ENCODE measurements around the gene PDXDC1.
"Not testable (repeated sequence)": the region's sequence is repeated elsewhere in the genome, so short reads cannot be mapped to it uniquely, and the experiment has no call there.

The PDXDC1 gene

DNA sequence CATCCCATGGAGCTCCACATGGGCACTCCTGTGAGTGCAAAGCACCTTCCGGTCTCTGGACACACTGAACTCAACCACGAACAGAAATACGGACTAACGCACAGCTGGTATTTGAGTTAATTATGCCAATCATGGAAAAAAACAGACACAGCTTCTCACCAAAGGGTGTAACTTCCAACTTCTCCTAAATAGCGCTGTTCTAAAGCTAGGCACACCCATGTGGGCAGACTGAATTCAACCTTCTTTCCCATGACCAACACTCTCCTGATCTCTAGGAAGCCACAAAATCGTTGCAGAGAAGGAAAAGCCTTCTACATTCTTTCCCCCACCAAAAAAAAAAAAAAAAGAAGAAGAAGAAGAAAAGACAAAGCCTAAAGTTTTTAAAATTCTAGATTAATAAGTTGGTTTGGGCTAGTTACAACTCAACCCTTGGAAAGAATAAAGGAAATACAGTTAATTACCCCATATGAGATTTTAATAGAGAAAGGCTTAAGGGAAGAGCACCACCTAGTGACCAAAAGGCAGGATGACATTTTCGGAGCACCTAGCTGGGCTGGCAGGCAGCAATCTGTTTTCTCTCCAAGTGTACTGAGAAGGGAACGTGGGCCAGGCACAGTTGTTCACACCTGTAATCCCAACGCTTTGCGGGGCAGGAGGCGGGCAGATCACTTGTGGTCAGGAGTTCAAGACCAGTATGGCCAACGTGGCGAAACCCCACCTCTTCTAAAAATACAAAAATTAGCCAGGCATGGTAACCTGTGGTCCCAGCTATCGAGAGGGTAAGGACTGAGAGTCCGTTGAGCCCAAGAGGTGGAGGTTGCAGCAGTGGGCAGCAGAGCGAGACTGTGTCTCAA is 97.3 kb downstream of the PDXDC1 start:
- DNase-seq, result not testable (repeated sequence)

DNA sequence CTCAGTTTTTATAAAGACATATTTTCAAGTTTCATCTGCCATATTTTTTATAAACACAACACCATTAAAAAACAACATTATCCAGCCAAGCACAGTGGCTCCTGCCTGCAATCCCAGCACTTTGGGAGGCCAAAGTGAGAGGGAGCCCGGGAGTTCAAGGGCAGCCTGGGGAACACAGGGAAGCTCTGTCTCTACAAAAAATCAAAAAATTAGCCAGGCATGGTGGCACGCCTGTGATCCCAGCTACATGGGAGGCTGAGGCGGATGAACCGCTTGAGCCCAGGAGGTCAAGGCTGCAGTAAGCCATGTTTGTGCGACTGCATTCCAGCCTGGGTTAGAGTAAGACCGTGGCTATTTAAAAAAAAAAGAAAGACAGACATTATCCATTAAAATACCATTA is 98.3 kb downstream of the PDXDC1 start:
- no peak for DNase-seq

DNA sequence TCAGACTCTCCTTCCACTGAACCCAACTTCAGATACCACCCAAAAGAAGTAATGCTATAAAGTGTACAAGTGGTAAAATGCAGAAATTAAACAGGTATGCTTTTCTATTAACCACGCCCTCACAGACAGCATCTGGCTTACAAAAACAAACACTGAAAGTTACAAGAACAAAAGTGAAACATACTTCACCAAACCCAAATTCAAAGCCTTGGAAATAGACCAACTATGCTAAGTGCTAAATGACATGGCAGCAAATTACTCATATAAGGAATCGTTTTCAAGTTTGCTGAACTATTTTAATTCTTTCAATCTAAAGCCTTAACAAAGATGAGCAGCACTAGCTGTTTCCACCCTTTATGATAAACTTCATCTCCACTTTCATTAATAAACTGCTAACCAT is 101.3 kb downstream of the PDXDC1 start:
- DNase-seq, result not testable (repeated sequence)

DNA sequence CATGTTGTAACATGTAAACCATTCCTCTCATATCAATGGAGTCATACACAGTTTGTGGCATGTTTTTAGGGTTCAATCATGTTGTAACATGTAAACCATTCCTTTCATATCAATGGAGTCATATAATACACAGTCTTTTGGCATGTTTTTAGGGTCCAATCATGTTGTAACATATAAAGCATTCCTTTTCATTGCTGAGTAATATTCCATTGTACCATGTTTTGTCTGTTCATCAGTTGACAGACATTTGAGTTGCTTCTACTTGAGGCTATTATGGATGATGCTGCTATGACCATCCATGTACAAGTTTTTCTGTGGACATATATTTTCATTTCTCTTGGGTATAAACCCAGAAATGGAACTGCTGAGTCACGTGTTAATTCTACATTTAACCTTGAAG is 106.1 kb downstream of the PDXDC1 start:
- not testable (repeated sequence) for DNase-seq

DNA sequence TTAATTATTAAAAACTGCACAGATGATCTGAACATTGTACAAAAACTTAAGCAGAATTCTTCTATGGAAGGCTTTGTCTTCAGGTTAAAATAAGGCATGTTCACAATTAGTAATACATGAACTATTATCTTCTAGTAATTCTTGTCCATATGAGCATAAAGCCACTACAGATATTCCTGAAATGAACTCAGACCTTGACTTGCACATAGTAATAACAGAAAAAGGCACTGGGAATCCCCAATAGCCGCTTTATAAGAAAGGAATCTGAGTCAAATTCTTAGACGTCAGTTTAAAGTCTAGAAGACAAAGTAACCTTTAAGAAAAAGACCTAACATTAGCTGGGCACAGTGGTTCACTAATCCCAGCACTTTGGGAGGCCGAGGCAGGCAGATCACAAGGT is 108.0 kb downstream of the PDXDC1 start:
- DNase-seq, result not testable (repeated sequence)

DNA sequence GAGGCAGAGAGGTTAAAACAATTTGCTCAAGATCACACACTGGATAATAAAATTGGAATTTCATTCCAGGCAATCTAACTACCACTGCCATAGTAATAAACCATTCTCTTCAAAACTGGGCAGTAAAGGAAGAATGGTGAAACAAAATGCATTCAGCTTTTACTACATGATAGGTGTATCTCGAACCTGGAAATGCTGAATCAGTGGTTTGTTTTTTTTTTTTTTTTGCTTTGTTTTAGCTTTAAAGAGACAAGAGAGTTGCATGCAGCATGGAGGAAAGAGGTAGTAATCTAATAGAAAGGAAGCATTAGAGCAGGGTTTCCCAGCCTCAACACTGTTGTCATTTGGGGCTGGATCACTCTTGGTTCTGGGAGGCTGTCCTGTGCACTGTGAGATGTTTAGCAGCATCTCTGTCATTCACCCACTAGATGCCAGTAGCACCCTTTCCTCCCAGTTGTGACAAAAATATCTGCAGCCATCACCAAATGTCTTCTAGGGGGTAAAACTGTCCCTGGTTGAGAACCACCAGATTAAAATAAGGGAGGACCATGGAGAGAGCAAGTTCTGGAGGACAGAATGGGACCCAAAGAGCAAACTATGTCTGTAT is 115.9 kb downstream of the PDXDC1 start:
- DNase-seq, result not testable (repeated sequence)

DNA sequence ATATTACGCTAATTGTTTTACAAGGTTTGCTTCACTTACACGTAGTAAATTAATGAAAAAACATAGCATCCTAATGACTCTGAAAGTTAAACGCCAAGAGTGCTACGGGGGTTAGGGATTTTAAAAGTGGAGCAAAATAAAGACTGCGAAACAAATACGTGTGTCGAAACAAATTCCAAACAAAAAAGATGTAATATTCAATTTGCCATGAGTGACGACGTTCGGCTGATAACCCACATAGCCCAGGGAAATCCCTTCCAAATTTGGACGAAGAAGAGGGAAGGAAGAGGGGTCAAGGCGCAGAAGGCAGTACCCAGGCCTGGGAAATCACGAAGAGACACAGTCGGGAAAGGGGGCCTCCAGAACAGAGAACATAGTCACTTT is 118.7 kb downstream of the PDXDC1 start:
- not testable (repeated sequence) for DNase-seq

DNA sequence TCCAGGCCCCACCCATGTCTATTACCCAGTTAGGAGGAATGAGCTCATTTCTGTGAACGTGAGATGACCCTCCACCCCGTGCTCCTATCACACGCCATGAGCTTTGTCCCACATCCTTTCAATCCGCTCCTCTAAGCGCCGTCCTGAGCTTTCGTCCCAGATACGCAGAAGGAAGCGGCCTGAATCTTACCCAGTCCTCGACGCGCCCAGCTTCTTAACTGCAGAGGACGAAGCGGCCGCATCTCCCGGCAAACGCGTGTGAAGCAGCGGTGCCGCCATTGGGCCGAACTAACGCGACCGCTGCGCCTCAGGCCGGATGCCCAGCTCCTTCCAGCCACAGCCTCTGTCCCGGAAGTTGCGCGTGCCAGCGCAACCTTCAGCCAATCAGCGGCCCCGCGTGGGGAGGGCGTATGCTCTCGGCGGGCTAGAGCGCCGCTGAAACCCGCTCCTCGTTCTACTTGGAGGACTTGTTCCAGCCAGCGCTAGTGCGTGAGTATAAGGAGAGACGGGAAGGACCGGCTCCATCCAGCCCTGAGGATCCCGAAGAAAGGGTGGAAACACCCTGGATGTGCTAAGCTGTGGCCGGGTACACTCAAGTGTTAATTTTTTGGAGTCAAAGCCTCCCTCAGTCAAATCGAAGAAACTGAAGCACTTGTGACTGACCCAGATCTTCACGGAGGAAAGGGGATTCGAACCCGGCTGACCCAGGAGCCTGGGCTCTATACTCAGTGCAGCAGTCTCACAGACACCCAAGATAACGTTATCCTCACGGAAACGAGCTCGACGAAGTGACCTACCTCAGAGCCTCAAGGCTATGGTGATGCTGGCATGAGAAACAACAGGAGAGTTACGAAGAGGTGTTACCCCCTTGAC is 119.4 kb downstream of the PDXDC1 start, which contains the start of gene RRN3:
Gene RRN3, minus strand, starts transcription at position 318 of the 873 bp plus-strand sequence. Its CDS starts 39 bp downstream, at position 279.
- peak; percentile 88 for DNase-seq

DNA sequence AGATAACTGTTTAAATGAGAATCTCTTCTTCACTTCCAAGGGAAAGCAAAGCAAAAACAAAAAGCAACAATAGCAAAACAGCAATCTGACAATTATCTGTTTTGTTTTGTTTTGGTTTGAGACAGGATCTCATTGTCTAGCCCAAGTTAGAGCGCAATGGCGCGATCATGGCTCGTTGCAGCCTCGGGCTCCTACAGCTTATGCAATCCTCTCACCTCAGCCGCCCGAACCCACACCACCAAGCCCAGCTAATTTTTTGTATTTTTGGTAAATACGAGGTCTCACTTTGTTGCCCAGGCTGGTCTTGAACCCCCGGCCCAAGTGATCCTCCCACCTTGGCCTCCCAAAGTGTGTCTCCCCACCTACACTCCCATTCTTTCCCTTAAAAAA is 121.8 kb downstream of the PDXDC1 start:
- DNase-seq, result not testable (repeated sequence)

DNA sequence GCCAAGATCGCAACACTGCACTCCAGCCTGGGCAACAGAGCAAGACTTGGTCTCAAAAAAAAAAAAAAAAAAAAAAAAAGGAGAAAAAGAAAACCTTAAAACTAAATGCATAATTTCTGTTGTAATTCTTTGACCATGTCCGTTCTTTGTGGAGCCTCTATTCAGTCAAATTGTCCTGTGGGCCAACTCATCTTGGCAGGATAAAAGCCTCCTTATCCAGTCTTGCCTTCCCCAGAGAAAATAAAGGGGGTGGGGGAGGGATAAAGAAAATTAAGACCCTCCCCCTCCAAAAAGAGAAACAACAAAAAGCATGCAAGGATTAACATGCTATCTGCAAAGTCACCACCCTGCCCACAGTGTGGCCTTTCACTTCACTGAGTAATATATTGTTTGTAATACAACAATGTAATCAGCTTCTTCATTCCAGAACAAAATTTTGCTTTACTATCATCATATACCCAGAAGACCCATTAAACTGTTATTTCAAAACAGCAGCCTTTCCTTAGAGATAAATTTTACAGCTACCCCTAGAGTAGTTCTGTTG is 124.6 kb downstream of the PDXDC1 start:
- DNase-seq, result not testable (repeated sequence)

DNA sequence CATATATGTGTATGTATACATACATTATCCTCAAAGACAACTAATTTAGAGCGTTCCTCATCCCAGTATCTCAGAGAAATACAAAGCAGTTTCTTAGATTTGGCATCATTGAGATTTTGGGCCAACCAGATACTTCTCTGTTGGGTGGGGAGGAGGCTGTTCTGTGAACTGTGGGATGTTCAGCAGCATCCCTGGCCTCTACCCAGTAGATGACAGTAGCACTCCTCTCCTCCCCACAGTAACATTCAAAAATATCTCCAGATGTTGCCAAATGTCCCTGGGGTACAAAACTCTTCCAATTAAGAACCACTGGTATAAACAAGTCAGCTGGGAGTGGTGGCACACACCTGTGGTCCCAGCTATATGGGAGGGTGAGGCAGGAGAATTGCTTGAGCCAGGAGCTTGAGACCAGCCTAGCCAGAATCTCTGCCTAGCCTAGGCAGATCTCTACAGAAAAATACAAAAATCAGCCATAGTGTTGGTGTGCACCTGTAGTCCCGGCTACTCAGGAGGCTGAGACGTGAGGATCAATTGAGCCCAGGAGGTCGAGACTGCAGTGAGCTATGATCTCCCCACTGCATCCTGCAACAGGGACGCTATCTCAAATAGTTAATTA is 125.7 kb downstream of the PDXDC1 start:
- DNase-seq, result not testable (repeated sequence)

DNA sequence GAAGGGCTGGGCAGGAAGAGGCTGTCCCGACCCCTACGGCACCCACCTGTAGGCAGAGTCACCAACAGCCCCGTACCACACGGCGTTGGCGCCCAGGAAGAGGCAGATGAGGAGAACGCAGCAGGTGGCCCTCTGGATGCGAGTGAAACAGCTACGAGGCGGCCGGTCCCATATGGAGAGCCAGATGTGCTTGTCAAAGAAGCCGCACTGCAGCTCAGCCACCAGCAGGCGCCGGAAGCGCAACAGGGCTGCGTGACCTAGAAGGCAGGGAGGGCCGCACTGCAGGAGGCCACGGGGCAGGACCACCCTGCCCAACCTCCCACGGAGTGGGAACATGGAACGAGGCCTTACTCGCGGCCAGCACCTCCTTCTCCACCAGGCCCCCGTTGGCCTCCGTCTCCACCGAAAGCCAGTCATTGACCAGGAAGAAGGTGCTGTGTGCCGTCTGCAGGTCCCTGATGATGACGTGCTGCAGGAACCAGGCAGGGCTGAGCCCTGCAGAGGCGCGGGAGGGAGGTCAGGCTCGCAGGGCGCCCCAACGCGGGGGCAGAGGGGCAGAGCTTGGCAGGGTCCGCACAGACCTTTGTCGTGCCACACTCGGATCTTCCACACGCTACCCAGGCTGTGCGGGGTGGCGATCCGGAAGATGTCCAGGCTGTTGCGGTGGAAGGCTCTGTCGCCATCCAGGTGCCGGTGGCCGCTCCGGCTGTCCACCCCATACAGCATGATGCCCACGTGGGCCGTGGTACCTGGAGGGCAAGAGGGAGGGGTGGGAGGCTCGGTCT is 153.0 kb downstream of the PDXDC1 start:
- DNase-seq, result not testable (repeated sequence)

DNA sequence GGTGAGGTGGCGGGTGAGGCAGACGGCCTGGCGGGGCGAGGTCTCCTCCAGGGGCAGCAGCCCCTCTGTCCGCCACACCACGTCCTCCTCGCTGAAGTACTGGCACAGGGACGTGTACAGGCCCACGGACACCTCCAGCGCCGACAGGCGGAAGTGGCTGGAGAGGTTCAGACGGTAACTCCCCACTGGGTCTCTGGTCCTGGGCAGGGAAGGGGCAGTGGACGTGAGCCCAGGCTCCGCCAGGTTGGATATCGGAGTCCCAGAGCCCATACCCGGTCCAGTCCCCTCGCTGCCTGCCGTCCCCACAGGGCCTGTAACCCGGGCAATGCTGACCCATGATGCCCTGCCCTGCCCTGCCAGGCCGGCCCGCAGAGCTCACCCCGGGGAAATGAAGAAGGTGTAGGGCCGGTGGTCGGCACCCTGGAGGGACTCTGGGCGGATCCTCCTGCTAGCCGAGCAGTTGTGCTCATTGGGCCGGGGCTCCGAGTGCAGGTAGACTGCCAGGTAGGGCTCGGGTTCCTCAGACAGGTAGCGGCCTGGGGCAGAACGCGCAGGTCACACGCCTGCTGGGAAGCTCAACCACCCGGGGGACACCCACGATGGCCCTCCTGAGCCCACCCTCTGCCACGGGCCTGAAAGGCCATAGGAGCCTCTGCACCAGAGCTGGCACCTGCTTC is 155.6 kb downstream of the PDXDC1 start:
- not testable (repeated sequence) for DNase-seq

DNA sequence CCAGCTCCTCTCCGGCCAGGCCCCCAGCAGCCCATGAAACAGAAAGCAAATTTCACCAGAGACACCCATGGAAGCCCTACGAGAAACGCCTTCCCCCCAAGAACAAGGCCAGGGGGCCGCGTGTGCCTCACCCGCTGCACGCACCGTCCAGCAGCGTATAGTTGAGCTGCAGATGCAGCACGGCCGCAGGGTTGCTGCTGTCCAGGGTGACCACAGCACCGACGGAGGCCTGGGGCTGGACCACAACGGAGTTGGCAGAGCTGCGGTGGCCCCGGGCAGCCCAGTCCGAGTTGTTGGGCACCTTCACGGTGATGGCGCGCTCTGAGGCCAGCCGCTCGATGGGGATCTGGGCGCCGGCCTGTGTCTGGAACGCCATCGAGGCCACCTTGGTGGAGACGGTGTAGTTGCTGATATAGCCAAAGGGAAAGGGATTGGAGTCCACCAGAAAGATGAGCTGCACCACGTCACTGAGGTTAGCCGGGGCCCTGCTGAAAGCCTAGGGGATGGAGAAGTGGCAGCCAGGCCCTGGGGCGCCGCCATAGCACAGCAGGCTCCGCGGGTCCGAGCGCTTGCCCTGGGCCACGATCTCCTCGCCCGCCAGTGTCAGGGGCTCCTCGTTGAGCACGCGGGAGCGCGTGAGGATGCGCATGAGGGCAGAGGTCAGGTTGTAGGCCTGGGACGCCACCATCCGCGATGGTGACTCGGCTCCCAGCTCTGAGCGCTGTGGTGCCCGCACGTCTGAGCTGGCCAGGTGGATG is 156.3 kb downstream of the PDXDC1 start:
- DNase-seq, result not testable (repeated sequence)

DNA sequence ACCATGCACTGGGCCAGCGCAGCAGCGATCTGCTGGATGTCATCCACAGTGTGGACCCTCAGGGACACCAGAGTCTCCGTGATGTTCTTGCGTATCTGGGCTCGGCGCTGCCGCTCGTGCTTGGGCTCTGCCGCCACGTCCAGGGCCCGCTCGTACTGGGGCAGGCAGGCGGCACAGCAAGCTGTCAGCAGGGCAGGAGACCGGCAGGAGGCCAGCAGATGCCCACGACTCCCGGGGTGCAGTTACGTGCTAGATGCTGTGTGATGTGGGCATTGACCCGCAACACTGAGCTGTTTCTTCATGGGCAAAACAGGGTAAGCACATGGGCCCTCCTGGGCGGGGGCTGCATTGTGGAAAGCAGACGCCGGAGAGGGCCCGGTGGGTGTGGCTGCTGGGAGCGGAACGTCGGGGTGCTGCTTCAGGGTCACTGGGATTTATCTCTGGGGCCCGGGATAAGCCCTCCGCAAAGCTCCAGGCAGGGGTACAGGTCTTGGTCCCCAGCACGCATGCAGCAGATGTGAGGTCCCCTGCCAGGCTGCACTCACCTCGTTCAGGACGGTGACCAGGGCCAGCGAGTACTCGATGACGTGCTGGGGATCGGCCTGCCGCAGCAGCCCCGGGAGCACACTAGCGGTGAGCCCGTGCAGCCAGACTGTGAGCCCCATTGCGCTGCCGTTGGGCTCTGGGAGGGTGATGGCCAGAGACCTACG is 158.0 kb downstream of the PDXDC1 start:
- DNase-seq, result not testable (repeated sequence)

DNA sequence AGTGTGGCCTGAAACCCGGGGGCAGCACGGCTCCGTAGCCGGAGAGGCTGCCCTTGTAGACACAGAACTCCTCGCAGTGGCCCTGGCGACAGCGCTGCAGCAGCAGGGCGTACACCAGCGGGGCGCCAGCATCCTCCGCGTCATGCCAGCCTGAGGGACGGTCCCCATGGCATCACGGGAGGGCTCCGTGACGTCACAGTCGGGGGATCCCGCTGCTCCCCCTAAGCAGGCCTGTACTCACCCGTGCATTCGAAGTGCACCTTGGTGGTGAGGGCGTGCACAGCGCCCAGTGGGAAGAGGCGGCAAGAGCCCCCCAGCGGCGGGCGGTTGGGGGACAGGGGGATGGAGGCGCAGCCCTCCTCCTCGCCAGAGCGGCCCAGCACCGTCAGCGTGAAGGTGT is 158.7 kb downstream of the PDXDC1 start:
- not testable (repeated sequence) for DNase-seq

DNA sequence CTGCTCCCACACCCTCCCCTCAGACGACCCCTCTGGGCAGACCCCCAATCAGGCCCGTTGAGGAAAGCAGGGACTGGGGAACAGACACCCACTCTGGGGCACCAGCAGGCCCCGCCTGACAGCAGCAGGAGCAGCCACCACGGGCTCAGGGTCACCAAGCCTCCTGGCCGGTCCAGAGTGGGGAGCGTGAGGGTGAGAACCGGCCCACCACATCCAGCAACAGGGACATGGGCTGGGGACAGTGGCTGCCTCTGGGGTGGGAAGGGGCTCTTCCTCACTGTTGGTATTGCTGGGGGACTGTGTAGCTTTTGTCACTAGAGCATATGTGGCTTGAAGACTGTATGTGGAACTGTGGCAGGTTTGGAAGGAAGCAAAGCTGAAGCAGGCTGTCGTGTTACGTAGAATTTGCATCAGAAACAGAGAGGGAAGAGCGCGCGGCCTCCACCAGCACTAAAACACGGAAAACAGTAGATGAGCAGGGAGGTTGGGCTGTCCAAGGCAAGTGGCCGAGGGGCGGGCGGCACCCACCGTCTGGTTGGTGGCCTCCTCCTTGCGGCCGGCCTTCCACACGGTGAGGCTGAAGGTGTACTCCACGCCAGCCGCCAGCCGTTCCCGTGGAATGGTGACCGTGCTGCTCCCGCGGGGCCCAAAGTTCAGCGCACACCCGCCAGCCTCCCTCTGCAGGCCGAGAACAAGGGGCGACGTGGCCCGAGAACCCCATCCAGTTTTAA is 160.1 kb downstream of the PDXDC1 start:
- not testable (repeated sequence) for DNase-seq

DNA sequence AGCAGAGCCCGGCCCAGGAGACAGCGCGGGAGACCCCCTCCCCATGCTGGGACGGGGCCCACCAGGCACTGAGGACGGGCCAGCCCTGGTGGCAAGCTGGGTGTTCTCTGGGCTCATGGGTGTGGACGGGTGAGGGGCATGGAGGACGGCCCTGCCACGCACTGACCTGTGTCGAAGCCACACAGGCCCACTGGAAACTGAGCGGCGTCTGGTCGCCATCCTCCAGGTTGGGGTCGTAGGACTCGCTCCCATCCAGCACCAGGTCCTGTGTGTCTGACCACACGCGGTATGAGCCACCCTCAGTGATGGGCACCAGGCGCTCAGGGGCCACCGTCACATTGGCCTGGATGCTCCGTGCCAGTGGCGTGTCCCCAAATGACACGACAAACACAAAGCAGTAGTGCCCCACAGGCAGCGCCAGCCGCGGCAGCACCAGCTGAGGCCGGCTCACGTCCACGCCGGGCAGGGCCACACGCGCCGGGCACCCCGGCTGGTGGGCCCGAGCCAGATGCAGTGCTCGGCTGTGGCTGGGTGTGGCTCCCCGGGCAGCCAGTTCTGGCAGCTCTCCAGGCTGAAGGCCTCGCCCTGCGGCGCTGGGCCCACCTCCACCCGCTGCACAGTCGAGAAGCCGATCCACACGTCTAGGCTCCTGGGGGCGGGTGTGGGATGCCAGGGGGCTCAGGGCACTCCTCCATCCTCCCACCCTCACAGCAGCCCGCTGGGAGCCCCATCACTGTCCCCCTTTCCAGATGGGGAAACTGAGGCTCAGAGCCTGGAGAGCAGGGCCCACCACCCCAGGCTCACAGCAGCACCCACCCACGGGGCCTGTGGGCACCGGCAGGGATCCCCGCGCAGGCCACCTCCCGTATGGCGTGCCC is 160.9 kb downstream of the PDXDC1 start:
- not testable (repeated sequence) for DNase-seq

Data from NCI-H1092 treated with DMSO at 0.1 percent for 48 hours (cell line).